Loucy (cell line): ENCODE measurements around the gene SORCS2.

ENCODE experiments used
- H2AFZ ChIP-seq: fragments of 200-600 bp; sonication (generic); 2 replicates; pipeline ENCODE4 v1.6.0; 2016; ENCODE audit warnings: antibody characterized with exemption, mild to moderate bottlenecking, low read length, moderate library complexity
- H3F3A ChIP-seq: fragments of 200-600 bp; 2 replicates; pipeline ENCODE4 v1.6.0; 2016; ENCODE audit warnings: antibody characterized with exemption, low read depth, mild to moderate bottlenecking
- H3K27me3 ChIP-seq: fragments of 200-600 bp; sonication (generic); 2 replicates; pipeline ENCODE4 v1.6.1; 2014; ENCODE audit warnings: low read length, mild to moderate bottlenecking; ENCODE audit not compliant: insufficient read depth, poor library complexity, severe bottlenecking
- H3K36me3 ChIP-seq: fragments of 200-600 bp; sonication (generic); 2 replicates; pipeline ENCODE4 v1.6.1; 2016; ENCODE audit warnings: low read length; ENCODE audit not compliant: insufficient read depth
- H3K4me1 ChIP-seq: fragments of 200-600 bp; sonication (generic); 2 replicates; pipeline ENCODE4 v1.5.1; 2014; ENCODE audit warnings: low read length, mild to moderate bottlenecking; ENCODE audit not compliant: insufficient read depth, poor library complexity, severe bottlenecking
- H3K4me2 ChIP-seq: fragments of 200-600 bp; sonication (generic); 2 replicates; pipeline ENCODE4 v1.6.0; 2014; ENCODE audit warnings: antibody characterized with exemption, low read length, low read depth, mild to moderate bottlenecking; ENCODE audit not compliant: poor library complexity, severe bottlenecking
- H3K4me3 ChIP-seq: fragments of 200-600 bp; sonication (generic); 2 replicates; pipeline ENCODE4 v1.5.1; 2014; ENCODE audit warnings: low read length, mild to moderate bottlenecking, mixed read lengths; ENCODE audit not compliant: poor library complexity, severe bottlenecking
- H3K79me2 ChIP-seq: fragments of 200-600 bp; sonication (generic); 2 replicates; pipeline ENCODE4 v1.6.1; 2014; ENCODE audit warnings: low read length; ENCODE audit not compliant: insufficient read depth
- H3K9ac ChIP-seq: fragments of 200-600 bp; sonication (generic); 2 replicates; pipeline ENCODE4 v1.6.0; 2014; ENCODE audit warnings: mild to moderate bottlenecking, low read depth, low read length, moderate library complexity; ENCODE audit not compliant: poor library complexity, severe bottlenecking
- H3K9me2 ChIP-seq: fragments of 200-600 bp; sonication (generic); replicated peaks from 2 replicates; pipeline ENCODE4 v1.6.1; 2016; ENCODE audit warnings: low read depth, low read length, mixed read lengths
- H3K9me3 ChIP-seq: fragments of 200-600 bp; sonication (generic); 2 replicates; pipeline ENCODE4 v1.6.1; 2014; ENCODE audit warnings: mild to moderate bottlenecking, antibody characterized with exemption, low read length, low read depth; ENCODE audit not compliant: insufficient read depth
- H4K20me1 ChIP-seq: fragments of 200-600 bp; sonication (generic); 2 replicates; pipeline ENCODE4 v1.6.0; 2014; ENCODE audit warnings: antibody characterized with exemption, low read length, mild to moderate bottlenecking; ENCODE audit not compliant: insufficient read depth, poor library complexity, severe bottlenecking
- CTCF ChIP-seq: fragments of 200-600 bp; sonication (generic); conservative IDR thresholded peaks from 2 replicates; pipeline ENCODE4 v1.5.1; 2014; ENCODE audit warnings: mild to moderate bottlenecking, antibody characterized with exemption, low read length
- EZH2phosphoT487 ChIP-seq: fragments of 200-600 bp; IDR thresholded peaks from 2 replicates; pipeline ENCODE4 v1.6.1; 2018; ENCODE audit warnings: antibody characterized with exemption, mild to moderate bottlenecking, moderate library complexity, borderline replicate concordance

SORCS2 gene

DNA sequence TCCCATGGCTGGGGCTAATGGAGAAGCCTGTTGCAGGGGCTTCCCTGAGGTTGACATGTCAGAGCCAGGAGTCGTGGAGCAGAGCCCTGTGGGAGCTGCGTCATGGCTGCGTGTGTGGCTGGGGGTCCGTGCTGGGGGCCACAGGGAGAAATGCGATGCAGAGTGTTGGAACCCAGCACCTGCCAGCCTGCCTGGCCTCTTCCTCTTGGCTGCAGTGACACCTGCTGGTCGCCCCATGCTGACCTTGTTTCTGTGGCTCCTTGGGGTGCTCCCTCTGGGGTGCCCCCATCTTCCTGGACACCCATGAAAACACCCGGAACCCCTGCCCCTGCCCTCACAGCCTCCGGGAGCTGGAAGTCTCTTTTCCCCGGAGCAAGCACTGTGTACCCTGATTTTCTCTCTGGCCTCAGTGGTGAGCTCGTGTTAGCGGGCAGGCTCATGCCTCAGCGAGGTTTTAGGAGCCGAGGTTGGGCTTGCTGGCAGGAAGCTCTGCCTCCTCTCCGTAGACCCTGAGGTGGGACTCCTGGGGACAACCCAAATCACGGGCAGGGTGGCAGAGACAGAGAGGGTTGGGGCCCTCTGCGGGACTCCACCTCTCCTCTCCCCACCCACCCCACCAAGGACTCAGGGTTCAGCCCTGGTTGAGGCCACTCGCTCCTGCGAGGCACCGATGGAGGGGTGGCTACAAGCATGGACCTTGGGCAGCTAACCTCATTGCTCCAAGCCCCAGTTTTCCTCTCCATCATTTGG, 103.7 kb downstream of the SORCS2 start:
- H3K4me2 ChIP-seq, result no peak overlapping the region
- H3K36me3 ChIP-seq, result no peaks in the 10 kb centered on the region
- H3K79me2 ChIP-seq, result no peaks in the 10 kb centered on the region
- H3F3A ChIP-seq, result no peaks in the 10 kb centered on the region
- no peaks in the 10 kb centered on the region for H3K4me1 ChIP-seq
- H4K20me1 ChIP-seq, result no peaks in the 10 kb centered on the region
- H3K4me3 ChIP-seq, result no peak overlapping the region
- H3K9me3 ChIP-seq, result peaks cover 6% of the 10 kb centered on the region; the same call in 1 of the 2 replicates
- no peak for TF ChIP-seq CTCF
- H3K9me2 ChIP-seq, result no peaks in the 10 kb centered on the region
- H3K9ac ChIP-seq, result no peak overlapping the region
- H3K27me3 ChIP-seq, result no peaks in the 10 kb centered on the region
- no peak overlapping the region for H2AFZ ChIP-seq

GRCh38 chr4:7296661-7297335, 104.5 kb downstream of the SORCS2 start:
- Histone ChIP-seq H3K4me2 (no peak overlapping the region), H3K79me2 (no peaks in the 10 kb centered on the region), H3K9me3 (peaks cover 6% of the 10 kb centered on the region; the same call in 1 of the 2 replicates), H3K27me3 (no peaks in the 10 kb centered on the region), H3K36me3 (no peaks in the 10 kb centered on the region), H4K20me1 (no peaks in the 10 kb centered on the region), H2AFZ (no peak overlapping the region), H3K4me3 (no peak overlapping the region), H3K9me2 (no peaks in the 10 kb centered on the region), H3K9ac (no peak overlapping the region), H3K4me1 (no peaks in the 10 kb centered on the region), H3F3A (no peaks in the 10 kb centered on the region)
- no peak for TF ChIP-seq CTCF
- no peak for TF ChIP-seq EZH2phosphoT487

DNA sequence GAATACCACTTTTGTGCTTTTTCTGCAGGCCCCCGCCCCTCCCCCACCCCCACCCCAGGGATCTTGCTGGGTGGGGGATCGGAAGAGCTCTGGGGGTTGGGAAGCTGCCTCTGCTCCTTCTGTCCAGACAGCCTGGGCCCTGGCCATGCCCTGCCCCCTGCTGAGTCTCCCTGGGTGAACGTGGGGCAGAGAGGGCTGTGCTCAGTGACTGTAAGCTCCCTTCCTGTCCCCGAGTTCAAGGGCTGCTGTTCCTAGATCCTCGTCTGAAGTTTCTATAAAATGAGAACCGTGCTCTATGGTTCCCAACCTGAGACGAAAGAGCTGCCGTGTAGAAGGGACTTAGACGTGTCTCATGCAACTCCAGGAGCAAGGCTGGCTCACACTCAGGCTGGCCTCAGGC, 105.0 kb downstream of the SORCS2 start:
- no peak overlapping the region for H3K4me3 ChIP-seq
- no peaks in the 10 kb centered on the region for H3F3A ChIP-seq
- H3K4me1 ChIP-seq, result no peaks in the 10 kb centered on the region
- H3K9me3 ChIP-seq, result peaks cover 6% of the 10 kb centered on the region; the same call in 1 of the 2 replicates
- H3K9me2 ChIP-seq, result no peaks in the 10 kb centered on the region
- H3K4me2 ChIP-seq, result no peak overlapping the region
- H3K27me3 ChIP-seq, result no peaks in the 10 kb centered on the region
- H3K9ac ChIP-seq, result no peak overlapping the region
- TF ChIP-seq EZH2phosphoT487 (no peak), CTCF (no peak)
- H2AFZ ChIP-seq, result no peak overlapping the region
- no peaks in the 10 kb centered on the region for H3K36me3 ChIP-seq
- no peaks in the 10 kb centered on the region for H3K79me2 ChIP-seq
- no peaks in the 10 kb centered on the region for H4K20me1 ChIP-seq
